HFFc6 (cell line): Measurements from ENCODE around the gene CACNB3. TPM values are rescaled to one million over a fixed set of nuclear protein-coding genes. Genes with fewer than 3 reads are reported as not detected.

Experiments
- DNase-seq: peaks from one replicate; pipeline ENCODE4 v3.0.0-alpha.2; 2018
- H3K27ac Mint-ChIP-seq: 2 replicates; pipeline ENCODE4 v1.8.0; 2020; ENCODE audit warnings: mild to moderate bottlenecking, mixed read lengths
- H3K27me3 Mint-ChIP-seq: 2 replicates; pipeline ENCODE4 v1.8.0; 2021; ENCODE audit warnings: mild to moderate bottlenecking, moderate library complexity, mixed read lengths; ENCODE audit not compliant: insufficient read depth
- H3K36me3 Mint-ChIP-seq: 2 replicates; pipeline ENCODE4 v1.8.0; 2021; ENCODE audit warnings: low read depth, mixed read lengths
- H3K4me1 Mint-ChIP-seq: 2 replicates; pipeline ENCODE4 v1.8.0; 2020; ENCODE audit warnings: low read depth, mixed read lengths
- H3K4me3 Mint-ChIP-seq: 2 replicates; pipeline ENCODE4 v1.8.0; 2020; ENCODE audit warnings: mild to moderate bottlenecking, moderate library complexity, mixed read lengths
- H3K9me3 Mint-ChIP-seq: 2 replicates; pipeline ENCODE4 v1.8.0; 2020; ENCODE audit warnings: mild to moderate bottlenecking, mixed read lengths
- total RNA-seq, 6 experiments: library from RNA; stranded (reverse); fragmentation: NEBNext Ultra II Directional; extraction: Animal tissue kit (Norgen Biotek cat#: 25700); gene quantifications; 2 replicates in 1 of 6; 3 replicates in 5 of 6; pipeline ENCODE4 v1.2.3, GENCODE V29; 2021
- TF ChIP-seq, protein P1 (sequence below): fragments of 200-600 bp; sonication (generic); IDR thresholded peaks from 2 replicates; pipeline ENCODE4 v1.5.0; 2021; ENCODE audit warnings: antibody characterized with exemption, mild to moderate bottlenecking

Gene CACNB3
- total RNA-seq, 6 experiments from 2014 or later = 32.3 to 44.4 (median 38.4) TPM

DNA sequence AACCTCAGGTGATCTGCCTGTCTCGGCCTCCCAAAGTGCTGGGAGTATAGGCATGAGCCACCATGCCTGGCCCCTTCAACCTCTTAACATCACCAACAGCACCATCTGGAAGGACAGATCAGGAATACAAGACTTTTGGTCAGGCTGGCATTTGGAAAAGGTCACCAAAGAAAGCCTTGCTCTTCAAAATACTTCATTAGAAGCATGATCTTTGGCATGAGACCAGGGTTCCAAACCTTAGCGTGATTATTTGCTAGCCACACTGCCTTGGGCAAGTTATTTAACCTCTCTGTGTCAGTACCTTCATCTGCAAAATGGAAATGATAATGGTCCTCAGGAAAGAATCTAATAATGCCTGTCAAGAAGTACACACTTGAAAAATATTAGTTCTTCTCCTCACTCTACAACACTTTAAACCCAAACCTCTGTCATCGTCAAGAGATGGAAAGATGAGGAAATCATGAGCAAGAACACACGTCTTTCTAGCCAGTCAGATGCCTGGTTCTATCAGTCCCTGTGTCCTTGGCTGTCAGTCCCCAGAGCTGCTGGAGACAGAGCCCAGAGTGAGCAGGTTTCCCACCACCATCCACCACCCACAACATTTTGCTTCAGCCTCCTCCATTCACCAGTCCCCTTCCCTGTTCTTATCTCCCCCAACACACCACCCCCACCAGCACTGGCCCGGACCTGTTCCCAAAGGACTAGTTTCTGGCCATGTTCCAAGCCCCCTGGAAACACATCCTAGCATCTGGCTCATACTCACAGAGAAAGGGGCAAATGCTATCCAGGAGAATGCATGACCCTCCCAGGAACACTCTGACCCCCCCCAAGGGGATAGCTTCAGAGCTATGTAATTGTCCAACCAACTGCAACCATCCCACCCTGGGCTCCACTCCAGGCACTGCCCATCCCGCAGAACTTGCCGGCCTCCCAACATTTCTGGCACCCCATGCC lies 31.4 kb upstream of the CACNB3 start:
- Mint-ChIP-seq H3K36me3 (no peaks in the 10 kb centered on the region), H3K9me3 (no peaks in the 10 kb centered on the region), H3K4me1 (peaks cover 28% of the 10 kb centered on the region), H3K27ac (peak overlapping the region; percentile 73), H3K4me3 (peak overlapping the region; percentile 91), H3K27me3 (no peaks in the 10 kb centered on the region)
- no peak for DNase-seq
- TF ChIP-seq, protein P1, sequence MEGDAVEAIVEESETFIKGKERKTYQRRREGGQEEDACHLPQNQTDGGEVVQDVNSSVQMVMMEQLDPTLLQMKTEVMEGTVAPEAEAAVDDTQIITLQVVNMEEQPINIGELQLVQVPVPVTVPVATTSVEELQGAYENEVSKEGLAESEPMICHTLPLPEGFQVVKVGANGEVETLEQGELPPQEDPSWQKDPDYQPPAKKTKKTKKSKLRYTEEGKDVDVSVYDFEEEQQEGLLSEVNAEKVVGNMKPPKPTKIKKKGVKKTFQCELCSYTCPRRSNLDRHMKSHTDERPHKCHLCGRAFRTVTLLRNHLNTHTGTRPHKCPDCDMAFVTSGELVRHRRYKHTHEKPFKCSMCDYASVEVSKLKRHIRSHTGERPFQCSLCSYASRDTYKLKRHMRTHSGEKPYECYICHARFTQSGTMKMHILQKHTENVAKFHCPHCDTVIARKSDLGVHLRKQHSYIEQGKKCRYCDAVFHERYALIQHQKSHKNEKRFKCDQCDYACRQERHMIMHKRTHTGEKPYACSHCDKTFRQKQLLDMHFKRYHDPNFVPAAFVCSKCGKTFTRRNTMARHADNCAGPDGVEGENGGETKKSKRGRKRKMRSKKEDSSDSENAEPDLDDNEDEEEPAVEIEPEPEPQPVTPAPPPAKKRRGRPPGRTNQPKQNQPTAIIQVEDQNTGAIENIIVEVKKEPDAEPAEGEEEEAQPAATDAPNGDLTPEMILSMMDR = no peak

DNA sequence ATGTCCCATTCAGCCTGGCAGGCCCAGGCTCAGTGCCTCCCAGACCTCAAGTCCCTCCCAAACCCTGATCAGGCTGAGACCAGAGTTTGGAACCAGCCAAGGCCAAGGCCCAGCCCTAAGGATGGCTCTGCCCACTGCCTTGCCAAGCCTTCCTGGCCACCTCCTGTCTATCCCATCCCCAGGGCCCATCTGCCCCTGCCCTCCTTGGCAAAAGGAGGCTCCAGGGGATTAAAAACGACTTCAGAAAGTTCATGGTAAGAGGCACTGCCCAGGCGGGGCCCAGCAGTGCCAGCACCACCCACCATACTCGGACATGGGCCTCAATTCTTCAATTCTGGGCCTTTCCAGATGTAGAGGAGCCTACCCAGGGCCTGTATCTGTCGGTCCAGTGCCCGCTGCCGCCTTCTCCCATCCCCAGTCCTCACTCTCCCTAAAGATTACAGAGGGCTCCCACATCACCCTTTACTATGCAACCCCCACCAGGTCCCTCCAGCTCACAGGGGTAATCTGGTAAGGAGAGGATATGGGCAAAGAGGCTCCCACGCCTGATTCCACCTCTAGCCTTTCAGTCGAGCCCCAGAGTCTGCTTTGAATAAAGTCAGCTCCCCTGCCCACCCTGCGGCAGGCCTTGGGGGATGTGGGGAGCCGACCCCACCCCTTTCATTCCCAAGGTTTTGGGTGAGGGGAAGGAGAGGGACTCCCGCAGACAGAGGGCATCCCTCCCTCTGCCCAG lies 30.3 kb upstream of the CACNB3 start:
- Mint-ChIP-seq H3K9me3 (no peaks in the 10 kb centered on the region), H3K27me3 (no peaks in the 10 kb centered on the region), H3K4me1 (peaks cover 23% of the 10 kb centered on the region), H3K4me3 (peak overlapping the region; percentile 91), H3K36me3 (no peaks in the 10 kb centered on the region), H3K27ac (peak overlapping the region; percentile 73)
- DNase-seq = no peak
- TF ChIP-seq, protein P1 = no peak

DNA sequence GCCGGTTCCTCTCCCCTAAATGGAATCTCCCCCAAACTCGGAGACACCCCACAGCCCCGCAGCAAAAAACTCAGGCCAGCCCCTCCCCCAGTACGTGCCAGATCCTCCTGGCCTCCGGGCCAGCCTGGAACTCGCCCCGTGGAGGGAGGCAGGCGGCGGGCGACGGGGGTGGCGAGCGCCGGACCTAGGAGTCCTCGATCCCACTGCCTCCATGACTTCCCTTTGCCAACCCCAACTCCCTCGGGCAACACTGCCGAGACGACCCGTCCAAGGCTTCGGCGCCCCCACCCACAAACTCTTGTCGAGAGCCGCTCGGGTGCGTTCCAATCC lies 29.8 kb upstream of the CACNB3 start:
- DNase-seq = no peak

DNA sequence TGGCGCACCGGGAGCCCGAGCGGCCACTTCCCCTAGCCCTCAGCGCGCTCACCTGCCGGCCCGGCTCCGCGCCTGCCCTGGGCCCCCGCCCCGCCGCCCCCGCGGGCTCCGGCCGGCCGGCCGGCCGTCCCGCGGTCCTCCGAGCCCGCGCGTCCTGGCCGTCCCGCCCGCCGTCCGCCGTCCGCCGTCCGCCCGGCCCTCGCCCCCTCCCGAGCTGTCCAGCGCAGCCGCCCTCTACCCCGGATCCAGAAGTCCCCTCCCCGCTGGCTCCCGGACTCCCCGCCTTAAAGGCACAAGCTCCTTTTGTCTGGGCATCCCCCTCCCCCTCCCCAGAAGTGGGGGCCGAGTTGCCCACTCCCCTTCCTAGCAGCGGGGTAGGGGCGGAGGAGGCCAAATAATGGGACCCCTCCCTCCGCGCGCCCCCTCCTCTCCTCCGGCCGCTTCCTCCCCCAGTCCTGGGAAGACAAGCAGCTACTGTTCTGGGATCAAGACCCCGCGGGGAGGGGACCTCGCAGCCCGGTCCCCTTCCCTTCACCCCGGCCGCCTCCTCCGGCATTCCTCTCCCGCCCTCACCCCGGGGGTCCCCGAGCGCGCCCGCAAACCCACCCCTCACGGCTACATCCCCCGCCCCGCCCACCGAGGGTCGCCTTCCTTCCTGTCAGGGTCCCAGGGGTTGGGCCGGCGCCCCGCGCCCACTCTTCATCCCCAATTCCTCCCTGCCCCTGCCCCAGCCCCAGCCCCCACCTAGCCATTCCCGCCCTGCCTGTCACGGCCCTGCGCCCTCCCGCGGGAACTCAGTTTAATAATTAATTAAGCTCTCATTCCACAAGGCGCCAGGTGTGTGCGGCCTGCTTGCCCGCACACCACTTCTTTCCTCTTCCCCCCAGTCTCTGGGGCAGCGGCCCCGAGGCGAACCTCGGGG lies 29.2 kb upstream of the CACNB3 start, which contains the start of gene ADCY6:
Gene ADCY6 (minus strand): TSS at position 236 of the 922 bp plus-strand sequence. CDS start 5,655 bp downstream, outside the sequence.
- Mint-ChIP-seq H3K36me3 (no peaks in the 10 kb centered on the region), H3K4me3 (peak within 1 kb of the TSS; percentile 91), H3K27ac (peak within 1 kb of the TSS; percentile 73), H3K27me3 (no peaks in the 10 kb centered on the region), H3K4me1 (peaks cover 23% of the 10 kb centered on the region), H3K9me3 (no peaks in the 10 kb centered on the region)
- TF ChIP-seq, protein P1 = no peak
- DNase-seq = peak; percentile 37

More for the DNA sequence above, 29.8 kb upstream of the CACNB3 start:
- no peaks in the 10 kb centered on the region for H3K27me3 Mint-ChIP-seq
- peaks cover 23% of the 10 kb centered on the region for H3K4me1 Mint-ChIP-seq
- no peaks in the 10 kb centered on the region for H3K9me3 Mint-ChIP-seq
- H3K36me3 Mint-ChIP-seq = no peaks in the 10 kb centered on the region
- H3K4me3 Mint-ChIP-seq = peak overlapping the region; percentile 91
- peak overlapping the region; percentile 73 for H3K27ac Mint-ChIP-seq
- TF ChIP-seq, protein P1 = no peak

DNA sequence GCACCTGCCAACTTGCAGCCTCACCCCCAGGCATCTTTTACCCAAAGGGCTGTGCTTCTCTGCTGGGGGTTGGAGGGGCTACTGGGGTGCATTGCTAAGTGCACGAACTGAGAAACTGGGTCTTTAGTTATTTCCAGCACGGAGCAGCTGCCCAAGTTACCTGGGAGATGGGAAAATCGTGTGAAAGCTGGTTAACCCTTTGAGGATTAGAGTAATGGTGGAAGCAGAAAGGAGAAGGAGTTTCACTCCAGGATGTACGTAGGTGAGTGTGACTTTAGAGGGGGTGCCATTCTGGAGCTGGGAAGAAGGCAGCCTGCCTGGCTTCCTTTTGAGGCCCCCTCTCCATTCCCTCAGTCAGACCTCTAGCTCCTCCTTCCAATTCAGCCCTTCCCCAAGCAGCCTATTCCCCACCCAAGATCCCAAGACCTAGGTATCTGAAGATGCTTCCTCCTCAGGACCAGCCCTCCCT lies 28.4 kb upstream of the CACNB3 start:
- TF ChIP-seq, protein P1 = no peak
- no peak for DNase-seq
- Mint-ChIP-seq H3K9me3 (no peaks in the 10 kb centered on the region), H3K4me1 (peaks cover 29% of the 10 kb centered on the region), H3K27me3 (no peaks in the 10 kb centered on the region), H3K27ac (no peak overlapping the region), H3K4me3 (peak overlapping the region; percentile 91), H3K36me3 (no peaks in the 10 kb centered on the region)
